Daoy (cell line): ENCODE measurements around the gene RBP2. TPM values are rescaled to one million over a fixed set of nuclear protein-coding genes. Genes with fewer than 3 reads are reported as not detected.

Experiments
- DNase-seq: peaks from one replicate; pipeline ENCODE4 v3.0.0-alpha.2; 2015; ENCODE audit warnings: low read depth
- total RNA-seq: library from RNA; depleted of rRNA; stranded (reverse); fragments of >200 nt; shearing (Covaris generic); gene quantifications from 2 replicates; pipeline ENCODE4 v1.2.3, GENCODE V29; 2014; rRNA removed

The RBP2 gene
- total RNA-seq: not detected in 2 replicates

GRCh38 chr3:139476348-139476747 is at the start of gene RBP2:
Gene RBP2, minus strand, starts transcription at chr3:139476516. Its CDS starts 57 bp downstream, at chr3:139476459.
- no peak for DNase-seq

GRCh38 chr3:139524841-139525636 is 48.7 kb upstream of the RBP2 start:
- DNase-seq: no peak

- DNase-seq: no peak
These were observed 47.4 kb upstream of the RBP2 start for GRCh38 chr3:139523718-139524117.

GRCh38 chr3:139523166-139523565 is 46.9 kb upstream of the RBP2 start:
- no peak for DNase-seq

- DNase-seq: no peak
These were observed 46.1 kb upstream of the RBP2 start for GRCh38 chr3:139522421-139522820.

GRCh38 chr3:139521816-139522215 is 45.5 kb upstream of the RBP2 start:
- DNase-seq: no peak

- DNase-seq: no peak
These were observed 44.8 kb upstream of the RBP2 start for GRCh38 chr3:139521144-139521543.

- peak; percentile 58 for DNase-seq
These were observed 43.9 kb upstream of the RBP2 start for GRCh38 chr3:139519998-139520737.

- no peak for DNase-seq
These were observed 42.9 kb upstream of the RBP2 start for GRCh38 chr3:139518926-139519842.

- no peak for DNase-seq
These were observed 42.0 kb upstream of the RBP2 start for GRCh38 chr3:139518306-139518705.

GRCh38 chr3:139517321-139518065 is 41.2 kb upstream of the RBP2 start:
- no peak for DNase-seq

- no peak for DNase-seq
These were observed 38.4 kb upstream of the RBP2 start for GRCh38 chr3:139514741-139515140.

- DNase-seq: no peak
These were observed 33.3 kb upstream of the RBP2 start for GRCh38 chr3:139509631-139510030.

- no peak for DNase-seq
These were observed 30.4 kb upstream of the RBP2 start for GRCh38 chr3:139506766-139507165.

GRCh38 chr3:139505829-139506386 is 29.6 kb upstream of the RBP2 start:
- no peak for DNase-seq

GRCh38 chr3:139499536-139499935 is 23.2 kb upstream of the RBP2 start:
- DNase-seq: no peak

- no peak for DNase-seq
These were observed 17.6 kb upstream of the RBP2 start for GRCh38 chr3:139493826-139494385.

GRCh38 chr3:139491966-139492365 is 15.7 kb upstream of the RBP2 start:
- DNase-seq: no peak

- DNase-seq: no peak
These were observed 14.8 kb upstream of the RBP2 start for GRCh38 chr3:139491027-139491700.

GRCh38 chr3:139482206-139482605 is 5.9 kb upstream of the RBP2 start:
- DNase-seq: no peak
